HG02588 (cell line): Measurements from ENCODE around the gene CPSF7.
A peak's percentile ranks its signal among the peaks of the same experiment; 100 is the strongest.

Experiments
- ATAC-seq: cut with Tn5 transposase; IDR thresholded peaks from one replicate; pipeline ENCODE4 v1.9.1; 2021; ENCODE audit warnings: mild to moderate bottlenecking, moderate library complexity; ENCODE audit not compliant: unreplicated experiment

CPSF7 gene

DNA sequence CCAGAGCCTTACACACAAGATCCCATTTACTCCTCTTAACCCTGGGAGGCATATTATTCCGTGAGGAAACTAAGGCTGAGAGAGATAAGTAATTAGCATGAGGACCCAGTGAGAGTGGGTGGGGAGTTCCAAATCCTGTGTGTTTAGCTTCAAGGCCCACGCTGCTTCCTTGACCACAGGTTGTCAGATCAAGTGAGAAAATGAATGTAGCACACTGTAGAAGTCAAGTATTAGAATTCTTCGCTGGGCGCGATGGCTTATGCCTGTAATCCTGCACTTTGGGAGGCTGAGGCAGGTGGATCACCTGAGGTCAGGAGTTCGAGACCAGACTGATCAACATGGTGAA is 71.9 kb downstream of the CPSF7 start:
- ATAC-seq = no peak

DNA sequence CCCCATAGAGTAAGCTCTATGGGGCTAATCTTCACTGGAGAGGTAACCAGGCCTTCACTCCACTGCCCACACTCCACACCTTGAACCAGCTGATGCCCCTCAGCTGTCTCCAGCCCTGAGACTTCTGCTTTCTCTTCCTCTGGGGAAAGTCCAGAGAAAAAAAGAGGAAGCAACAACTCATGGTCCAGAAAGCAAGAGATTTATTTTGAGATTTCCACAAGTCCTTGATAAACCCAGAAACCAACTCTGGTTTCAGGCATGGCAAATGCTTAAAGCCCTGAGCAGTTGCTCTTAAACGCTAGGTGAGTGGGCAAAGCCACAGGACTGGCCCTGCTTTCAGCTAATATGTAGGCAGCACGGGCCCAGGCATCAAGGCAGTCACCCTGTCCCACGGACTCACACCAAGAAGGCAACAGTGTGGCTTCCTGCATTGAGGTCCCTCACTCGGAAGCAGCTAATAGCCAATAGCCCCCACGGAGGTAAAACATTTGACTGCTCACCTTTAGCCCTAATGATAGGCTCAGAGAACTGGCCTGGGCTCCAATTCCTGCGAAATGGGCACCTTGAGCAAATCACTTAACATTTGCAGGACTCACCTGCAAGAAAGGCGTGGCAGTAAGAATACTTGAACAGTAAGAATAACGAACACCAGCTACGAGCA is 72.4 kb downstream of the CPSF7 start:
- peak; percentile 42 for ATAC-seq

DNA sequence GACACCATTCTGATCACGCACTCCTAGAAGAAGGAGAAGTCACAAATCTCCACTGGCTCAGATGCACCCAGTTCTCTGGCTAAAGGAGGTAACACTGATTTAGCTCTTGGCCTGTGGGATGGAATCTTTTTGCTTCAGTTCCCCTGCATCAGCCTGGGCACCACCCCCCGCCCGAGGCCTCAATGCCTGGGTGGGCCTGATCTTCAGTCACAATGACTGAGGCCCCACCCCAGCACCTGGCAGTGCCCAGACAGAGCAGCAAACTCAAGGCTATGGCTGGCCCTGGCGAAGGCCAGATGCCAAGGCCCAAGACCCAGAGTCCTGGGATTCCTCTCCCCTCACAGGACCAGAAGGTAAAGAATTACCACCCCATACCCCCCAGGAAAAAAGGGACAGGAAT is 73.1 kb downstream of the CPSF7 start:
- no peak for ATAC-seq

DNA sequence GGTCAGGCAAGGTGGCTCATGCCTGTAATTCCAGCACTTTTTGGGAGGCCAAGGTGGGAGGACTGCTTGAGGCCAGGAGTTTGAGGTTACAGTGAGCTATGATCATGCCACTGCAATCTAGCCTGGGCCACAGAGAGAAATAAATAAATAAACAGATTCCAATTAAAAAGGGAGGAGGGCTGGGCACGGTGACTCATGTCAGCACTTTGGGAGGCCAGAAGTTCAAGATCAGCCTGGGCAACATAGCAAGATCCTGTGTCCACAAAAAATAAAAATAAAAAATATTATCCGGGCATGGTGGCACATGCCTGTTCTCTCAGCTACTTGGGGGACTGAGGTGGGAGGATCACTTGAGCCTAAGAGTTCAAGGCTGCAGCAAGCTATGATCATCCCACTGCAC is 75.6 kb downstream of the CPSF7 start:
- ATAC-seq = no peak

DNA sequence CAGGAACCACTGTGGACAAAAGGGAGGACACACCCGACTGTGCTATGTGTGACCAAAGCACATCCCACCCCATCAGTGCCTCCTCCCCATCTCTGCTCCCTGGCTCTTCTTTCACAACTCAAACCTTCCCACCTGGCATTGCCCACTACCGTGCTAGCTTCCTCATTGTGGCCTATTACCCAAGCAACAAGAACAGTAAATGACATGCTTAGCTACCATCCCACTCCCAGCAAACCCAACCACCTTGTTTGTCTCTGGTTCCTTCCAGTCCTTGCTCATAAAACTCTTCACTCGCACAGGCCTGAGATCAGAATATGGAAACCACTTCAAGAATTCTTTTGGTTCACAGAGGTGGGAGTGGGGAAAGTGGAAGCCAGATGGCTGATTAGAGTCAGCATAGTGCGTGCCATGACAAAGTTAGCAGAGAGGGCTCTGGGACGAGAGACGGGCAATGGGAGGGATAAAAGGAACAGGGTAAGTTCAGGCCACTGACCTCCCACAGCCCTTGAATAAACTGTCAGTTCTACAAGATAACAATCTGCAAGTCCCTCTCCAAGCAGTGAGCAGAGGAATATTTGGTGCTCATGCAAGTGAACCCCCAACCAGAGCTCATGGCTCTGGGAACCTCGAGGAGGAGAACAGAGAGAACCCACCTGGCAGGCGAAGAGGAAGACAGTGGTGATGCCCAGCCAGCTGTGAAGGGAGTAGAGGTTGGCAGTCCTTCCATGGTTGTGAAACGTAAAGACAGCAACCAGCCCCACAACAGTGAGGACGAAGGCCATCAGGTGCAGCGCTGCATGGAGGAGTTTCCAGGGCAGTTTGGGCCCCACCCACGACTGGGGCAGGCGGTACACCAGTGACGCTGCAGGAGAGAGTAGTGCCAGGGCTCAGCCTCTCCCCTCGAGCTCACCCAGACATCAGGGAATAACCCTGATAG is 76.4 kb downstream of the CPSF7 start:
- ATAC-seq = no peak
